Upper lobe of left lung (tissue), 6 donors: Measurements from ENCODE around the gene SNX17. TPM values are rescaled to one million over a fixed set of nuclear protein-coding genes. Genes with fewer than 3 reads are reported as not detected.

Source experiments
- ATAC-seq, 2 donors: fragments of 200-7000 bp; cut with Tn5 transposase; one replicate each; pipeline ENCODE4 v1.9.1; 2022; ENCODE audit warnings: mild to moderate bottlenecking in 2 of 2, moderate library complexity in 2 of 2; ENCODE audit not compliant: low FRiP score in 2 of 2
- DNase-seq, 2 donors: peaks; one replicate each; pipeline ENCODE4 v3.0.0-alpha.2; 2019 to 2020
- H3K27ac ChIP-seq, 4 donors: fragments of 200-600 bp; sonication (generic); one replicate each; pipeline ENCODE4 v1.5.1; 2016 to 2019
- H3K27me3 ChIP-seq, 4 donors: fragments of 200-600 bp; sonication (generic); one replicate each; pipeline ENCODE4 v1.5.1; 2017 to 2019
- H3K36me3 ChIP-seq, 4 donors: fragments of 200-600 bp; sonication (generic); one replicate each; pipeline ENCODE4 v1.5.1; 2016 to 2019
- H3K4me1 ChIP-seq, 4 donors: fragments of 200-600 bp; sonication (generic); one replicate each; pipeline ENCODE4 v1.5.1; 2018 to 2019
- H3K4me3 ChIP-seq, 4 donors: fragments of 200-600 bp; sonication (generic); one replicate each; pipeline ENCODE4 v1.5.1; 2017 to 2019; ENCODE audit warnings: mild to moderate bottlenecking in 2 of 4, moderate library complexity in 1 of 4
- H3K9me3 ChIP-seq, 4 donors: fragments of 200-600 bp; sonication (generic); one replicate each; pipeline ENCODE4 v1.5.1; 2018 to 2019
- EP300 ChIP-seq, 4 donors: sonication (generic); formaldehyde crosslinking; IDR thresholded peaks; one replicate each; pipeline ENCODE4 v1.5.1; 2017; ENCODE audit warnings: antibody characterized with exemption in 4 of 4, control low read depth in 2 of 4
- POLR2A ChIP-seq, 4 donors: fragments of 450-650 bp; IDR thresholded peaks; one replicate each; pipeline ENCODE4 v1.5.1; 2016 to 2017; ENCODE audit warnings: antibody characterized with exemption in 4 of 4, mild to moderate bottlenecking in 2 of 4
- POLR2AphosphoS5 ChIP-seq, 2 donors: sonication (generic); formaldehyde crosslinking; IDR thresholded peaks; one replicate each; pipeline ENCODE4 v1.5.1; 2017; ENCODE audit warnings: antibody characterized with exemption in 2 of 2
- WGBS, 2 donors: methylation state at CpG; one replicate each; pipeline ENCODE4 v1.1.5; 2017 to 2018; 5-methylcytosine and 5-hydroxymethylcytosine counted together
- total RNA-seq, 6 donors: library from RNA; depleted of rRNA in 4 of 6; stranded (reverse); fragments of >200 nt in 4 of 6; gene quantifications; one replicate each; pipeline versions ENCODE4 v1.1.0 to v1.2.1, GENCODE V29; 2016 to 2021
- TF ChIP-seq, protein P1 (sequence below), 6 experiments: fragments of 450-650 bp in 4 of 6; fragments of 200-600 bp in 2 of 6; sonication (generic) in 2 of 6; IDR thresholded peaks; one replicate each; pipeline ENCODE4 v1.5.1; 2016 to 2019; ENCODE audit warnings: antibody characterized with exemption in 6 of 6
- donor health status: DM: no; HTN: no; CAD: no; lungs with moderate emphysema.
- donor health status: DM: no; HTN: yes; CAD: no; lungs with severe emphysema.

SNX17 gene
- total RNA-seq, 6 donors from 2014 or later, result 69.1 to 142 (median 113) TPM

DNA sequence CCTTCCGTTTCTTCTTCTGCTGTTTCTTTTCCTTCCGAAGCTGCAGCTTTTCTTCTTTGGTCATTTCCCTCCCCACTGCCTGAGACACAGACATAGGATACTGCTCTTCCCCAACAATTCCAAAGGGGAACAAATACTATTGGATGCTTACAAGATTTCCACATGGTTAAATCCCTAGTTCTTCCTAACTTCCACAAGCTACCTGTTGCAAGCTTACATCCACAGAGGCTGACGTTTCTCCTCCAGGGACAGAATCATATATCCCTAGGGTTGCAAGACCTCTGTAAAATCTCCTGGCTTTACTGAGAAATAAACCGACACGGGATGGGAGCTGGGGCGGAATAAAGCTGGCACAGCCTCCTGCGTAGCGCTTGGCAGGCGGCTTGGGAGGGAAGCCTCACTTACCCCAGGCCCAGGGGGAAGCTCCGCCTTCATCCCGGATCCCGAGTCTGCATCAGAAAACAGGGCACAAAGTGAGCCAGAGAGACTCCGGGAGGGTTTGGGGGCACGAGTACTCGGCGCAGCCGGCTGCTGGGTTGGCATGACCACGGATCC, 868 bp upstream of the SNX17 start:
- WGBS, 2 donors, result 0 to 1% methylated on average over 13 to 18 of the region's 18 CpGs
- H3K36me3 ChIP-seq, result peaks cover 36 to 66% (median 57%) of the 10 kb centered on the region in 4 donors
- no peaks in the 10 kb centered on the region for H3K27me3 ChIP-seq
- H3K9me3 ChIP-seq, result no peaks in the 10 kb centered on the region
- H3K4me3 ChIP-seq, result peak overlapping the region; percentile 68 to 98 (median 80)
- TF ChIP-seq POLR2A (IDR thresholded peaks at IDR 0.05), result no peak
- peak; percentile 34 to 53 for ATAC-seq
- DNase-seq, result peak in 1 of 2 donors; percentile 66
- H3K27ac ChIP-seq, result peak overlapping the region; percentile 88 to 96 (median 94)
- peaks cover 28 to 45% (median 32%) of the 10 kb centered on the region in 4 donors for H3K4me1 ChIP-seq

DNA sequence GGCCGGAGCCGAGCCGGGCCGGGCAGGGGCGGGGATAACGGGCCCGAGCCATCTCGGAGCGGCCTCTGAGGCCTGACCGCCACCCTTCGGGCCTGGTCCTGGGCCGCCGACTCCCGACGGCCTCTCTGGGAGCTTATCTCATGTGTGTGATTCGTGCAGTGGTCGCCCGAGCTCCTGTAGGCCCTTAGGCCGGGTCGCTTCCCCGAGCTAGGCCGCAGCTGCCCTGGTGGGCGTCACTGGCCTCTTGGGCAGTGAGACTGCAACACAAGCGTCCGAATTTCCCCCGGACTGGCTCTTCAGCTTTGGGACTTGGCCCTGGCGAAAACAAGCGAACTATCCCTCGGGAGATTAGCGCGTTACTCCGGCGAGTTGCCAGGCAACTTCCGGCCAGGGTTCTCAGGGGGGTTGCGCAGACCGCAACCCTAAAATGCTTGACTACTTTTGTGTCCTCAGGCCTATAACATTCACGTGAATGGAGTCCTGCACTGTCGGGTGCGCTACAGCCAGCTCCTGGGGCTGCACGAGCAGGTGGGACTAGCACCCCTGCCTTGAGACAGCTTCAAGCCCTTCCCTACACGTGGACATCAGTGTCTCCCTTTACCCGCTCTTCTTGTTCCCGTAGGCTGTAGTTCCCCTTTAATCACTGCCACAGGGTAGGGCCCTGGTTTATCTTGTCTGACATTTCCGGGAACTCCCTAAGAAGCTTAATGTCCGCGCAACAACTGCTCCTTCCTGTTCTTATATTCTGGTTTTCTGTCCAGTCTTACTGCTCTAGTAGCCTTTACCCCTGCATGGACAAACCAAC, 602 bp downstream of the SNX17 start:
- WGBS, 2 donors, result 0% methylated on average over 19 to 21 of the region's 46 CpGs
- Histone ChIP-seq H3K9me3 (no peaks in the 10 kb centered on the region), H3K4me3 (peak overlapping the region; percentile 71 to 98 (median 93)), H3K27me3 (no peaks in the 10 kb centered on the region), H3K4me1 (peaks cover 28 to 45% (median 32%) of the 10 kb centered on the region in 4 donors), H3K27ac (peak overlapping the region; percentile 88 to 96 (median 94)), H3K36me3 (peaks cover 37 to 66% (median 58%) of the 10 kb centered on the region in 4 donors)
- DNase-seq, result peak in 1 of 2 donors; percentile 55
- ATAC-seq, result peak; percentile 42 to 67
- peak in 1 of 4 donors; percentile 50 for TF ChIP-seq POLR2A (IDR thresholded peaks at IDR 0.05)
- TF ChIP-seq, protein P1, sequence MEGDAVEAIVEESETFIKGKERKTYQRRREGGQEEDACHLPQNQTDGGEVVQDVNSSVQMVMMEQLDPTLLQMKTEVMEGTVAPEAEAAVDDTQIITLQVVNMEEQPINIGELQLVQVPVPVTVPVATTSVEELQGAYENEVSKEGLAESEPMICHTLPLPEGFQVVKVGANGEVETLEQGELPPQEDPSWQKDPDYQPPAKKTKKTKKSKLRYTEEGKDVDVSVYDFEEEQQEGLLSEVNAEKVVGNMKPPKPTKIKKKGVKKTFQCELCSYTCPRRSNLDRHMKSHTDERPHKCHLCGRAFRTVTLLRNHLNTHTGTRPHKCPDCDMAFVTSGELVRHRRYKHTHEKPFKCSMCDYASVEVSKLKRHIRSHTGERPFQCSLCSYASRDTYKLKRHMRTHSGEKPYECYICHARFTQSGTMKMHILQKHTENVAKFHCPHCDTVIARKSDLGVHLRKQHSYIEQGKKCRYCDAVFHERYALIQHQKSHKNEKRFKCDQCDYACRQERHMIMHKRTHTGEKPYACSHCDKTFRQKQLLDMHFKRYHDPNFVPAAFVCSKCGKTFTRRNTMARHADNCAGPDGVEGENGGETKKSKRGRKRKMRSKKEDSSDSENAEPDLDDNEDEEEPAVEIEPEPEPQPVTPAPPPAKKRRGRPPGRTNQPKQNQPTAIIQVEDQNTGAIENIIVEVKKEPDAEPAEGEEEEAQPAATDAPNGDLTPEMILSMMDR (IDR thresholded peaks at IDR 0.05), result no peak
- peak in 1 of 2 donors; percentile 17 for TF ChIP-seq POLR2AphosphoS5 (IDR thresholded peaks at IDR 0.05)
- TF ChIP-seq EP300 (IDR thresholded peaks at IDR 0.05), result no peak

DNA sequence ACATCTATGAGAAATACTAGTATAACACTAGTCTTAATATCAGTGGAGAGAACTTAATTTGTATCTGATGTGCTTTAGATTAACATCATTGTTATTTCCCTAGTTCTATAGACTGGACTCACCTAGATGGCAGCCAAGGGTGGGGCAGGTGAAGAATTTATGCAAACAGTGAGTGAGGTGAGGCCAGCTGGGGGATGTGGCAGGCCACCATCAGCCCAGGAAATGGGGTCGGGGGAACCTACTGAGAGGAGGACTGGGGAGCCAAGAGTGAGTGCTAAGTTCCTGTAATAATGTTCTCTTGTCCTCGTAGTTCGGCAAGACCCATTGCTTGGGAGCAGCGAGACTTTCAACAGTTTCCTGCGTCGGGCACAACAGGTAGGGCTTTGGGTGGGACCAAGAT, 2.5 kb downstream of the SNX17 start:
- ATAC-seq (no peak), DNase-seq (no peak)
- H3K27me3 ChIP-seq, result no peaks in the 10 kb centered on the region
- H3K4me3 ChIP-seq, result no peak overlapping the region
- TF ChIP-seq EP300 (IDR thresholded peaks at IDR 0.05) (no peak), POLR2A (IDR thresholded peaks at IDR 0.05) (no peak), POLR2AphosphoS5 (IDR thresholded peaks at IDR 0.05) (no peak)
- TF ChIP-seq, protein P1 (IDR thresholded peaks at IDR 0.05), result no peak
- peaks cover 28 to 52% (median 32%) of the 10 kb centered on the region in 4 donors for H3K4me1 ChIP-seq
- H3K27ac ChIP-seq, result peak overlapping the region in 2 of 4 donors; percentile 96
- no peaks in the 10 kb centered on the region for H3K9me3 ChIP-seq
- WGBS, 2 donors, result 87 to 90% methylated on average over 6 of the region's 6 CpGs
- H3K36me3 ChIP-seq, result peaks cover 37 to 66% (median 58%) of the 10 kb centered on the region in 4 donors

DNA sequence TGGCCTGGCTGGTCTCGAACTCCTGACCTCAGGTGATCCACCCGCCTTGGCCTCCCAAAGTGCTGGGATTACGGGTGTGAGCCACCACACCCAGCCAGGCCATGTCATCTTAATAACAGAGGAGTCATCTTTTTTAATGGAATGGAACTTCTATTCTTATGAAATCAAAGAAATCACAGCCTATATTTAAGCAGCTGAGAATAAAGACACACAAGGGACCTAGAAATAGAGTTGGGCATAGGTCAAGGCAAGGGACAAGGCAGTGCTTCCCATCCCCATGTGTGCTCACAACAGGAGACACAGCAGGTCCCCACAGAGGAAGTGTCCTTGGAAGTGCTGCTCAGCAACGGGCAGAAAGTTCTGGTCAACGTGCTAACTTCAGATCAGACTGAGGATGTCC, 3.2 kb downstream of the SNX17 start:
- Histone ChIP-seq H3K9me3 (no peaks in the 10 kb centered on the region), H3K4me3 (no peak overlapping the region), H3K36me3 (peaks cover 37 to 66% (median 58%) of the 10 kb centered on the region in 4 donors), H3K4me1 (peaks cover 26 to 52% (median 34%) of the 10 kb centered on the region in 4 donors), H3K27me3 (no peaks in the 10 kb centered on the region), H3K27ac (no peak overlapping the region)
- WGBS, 2 donors, result 86 to 91% methylated on average over 5 of the region's 5 CpGs
- TF ChIP-seq POLR2A (IDR thresholded peaks at IDR 0.05) (no peak), EP300 (IDR thresholded peaks at IDR 0.05) (no peak), POLR2AphosphoS5 (IDR thresholded peaks at IDR 0.05) (no peak)
- TF ChIP-seq, protein P1 (IDR thresholded peaks at IDR 0.05), result no peak
- ATAC-seq (no peak), DNase-seq (no peak)

DNA sequence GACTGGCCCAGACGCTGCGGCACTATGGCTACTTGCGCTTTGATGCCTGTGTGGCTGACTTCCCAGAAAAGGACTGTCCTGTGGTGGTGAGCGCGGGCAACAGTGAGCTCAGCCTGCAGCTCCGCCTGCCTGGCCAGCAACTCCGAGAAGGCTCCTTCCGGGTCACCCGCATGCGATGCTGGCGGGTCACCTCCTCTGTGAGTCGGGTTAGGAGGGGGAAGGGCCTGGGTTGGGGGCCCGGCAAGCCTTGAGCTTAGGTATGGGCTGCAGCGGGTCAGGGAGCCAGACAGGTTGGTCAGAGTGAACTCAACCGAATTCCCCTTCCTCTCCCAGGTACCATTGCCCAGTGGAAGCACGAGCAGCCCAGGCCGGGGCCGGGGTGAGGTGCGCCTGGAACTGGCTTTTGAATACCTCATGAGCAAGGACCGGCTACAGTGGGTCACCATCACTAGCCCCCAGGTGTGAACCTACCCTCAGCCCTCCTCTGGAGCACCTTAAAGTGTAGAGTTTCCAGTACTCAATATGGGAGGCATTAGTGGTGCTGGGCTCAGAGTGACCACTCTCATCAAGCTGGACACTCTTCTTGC, 5.2 kb downstream of the SNX17 start:
- H3K4me3 ChIP-seq, result no peak overlapping the region
- H3K9me3 ChIP-seq, result no peaks in the 10 kb centered on the region
- H3K36me3 ChIP-seq, result peaks cover 37 to 67% (median 59%) of the 10 kb centered on the region in 4 donors
- TF ChIP-seq POLR2AphosphoS5 (IDR thresholded peaks at IDR 0.05), result no peak
- TF ChIP-seq EP300 (IDR thresholded peaks at IDR 0.05), result no peak
- TF ChIP-seq, protein P1 (IDR thresholded peaks at IDR 0.05), result no peak
- no peak for TF ChIP-seq POLR2A (IDR thresholded peaks at IDR 0.05)
- 96 to 99% methylated on average over 6 to 20 of the region's 20 CpGs for WGBS, 2 donors
- no peak for ATAC-seq
- DNase-seq, result peak in 1 of 2 donors; percentile 72
- H3K27me3 ChIP-seq, result no peaks in the 10 kb centered on the region
- no peak overlapping the region for H3K27ac ChIP-seq
- peaks cover 29 to 56% (median 36%) of the 10 kb centered on the region in 4 donors for H3K4me1 ChIP-seq
